Measurements from ENCODE around the gene TMEM117.
"Not testable (repeated sequence)": the region's sequence is repeated elsewhere in the genome, so short reads cannot be mapped to it uniquely, and the experiment has no call there.

Gene TMEM117

DNA sequence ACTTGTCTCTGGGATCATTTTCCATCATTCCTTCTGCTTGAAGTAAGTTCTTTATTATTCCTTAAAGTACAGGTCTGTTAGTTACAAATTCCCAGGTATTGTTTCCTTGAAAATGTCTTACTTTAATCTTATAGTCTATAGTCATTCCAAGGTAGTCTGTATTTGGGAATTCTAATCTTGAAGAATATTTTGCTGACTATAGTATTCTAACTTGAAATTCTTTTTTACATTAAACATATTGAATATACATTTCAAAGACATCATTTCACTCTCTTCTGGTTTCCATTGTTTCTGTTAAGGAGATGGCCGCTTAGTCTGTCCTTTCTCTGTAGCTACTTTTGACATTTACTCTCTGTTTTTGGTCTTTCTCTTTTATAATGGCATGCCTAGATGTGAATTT lies 399.8 kb downstream of the TMEM117 start:
- DNase-seq, result no peak

DNA sequence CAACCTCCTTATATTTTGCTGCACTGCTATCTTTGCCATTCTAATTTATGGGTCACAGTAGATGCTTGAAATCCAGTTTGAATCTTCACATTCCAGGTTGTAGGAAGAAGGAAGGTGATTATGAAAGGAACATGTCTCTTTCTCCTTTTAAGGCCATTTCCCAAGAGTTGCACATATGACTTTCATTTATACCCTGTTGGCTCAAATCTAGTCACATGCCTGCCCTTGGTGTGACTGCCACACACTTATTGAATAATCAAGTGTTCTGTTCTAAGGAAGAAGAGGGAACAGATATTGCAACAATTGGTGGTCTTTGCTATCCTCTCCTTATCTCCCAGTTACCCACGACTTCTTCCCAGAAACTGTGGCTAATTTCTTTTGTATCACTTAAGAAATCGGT lies 404.3 kb downstream of the TMEM117 start:
- DNase-seq, result no peak

DNA sequence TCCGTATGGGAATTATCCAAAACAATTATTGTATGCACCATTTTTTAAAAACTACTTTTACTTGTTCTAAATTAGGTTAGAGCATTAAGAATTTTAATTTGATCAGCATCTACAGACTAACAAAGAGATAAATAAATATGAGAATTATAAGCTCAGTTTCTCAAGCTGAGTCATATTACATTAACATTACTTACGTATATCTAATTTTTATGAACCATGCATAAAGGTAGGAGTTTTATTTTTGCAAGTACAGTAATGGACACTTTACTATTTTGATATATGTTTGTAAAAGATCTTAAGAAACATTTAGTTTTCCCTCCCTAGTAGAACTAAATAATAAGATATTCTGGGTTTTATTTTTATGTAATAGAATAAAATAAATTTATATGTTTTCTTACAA lies 410.1 kb downstream of the TMEM117 start:
- no peak for DNase-seq

DNA sequence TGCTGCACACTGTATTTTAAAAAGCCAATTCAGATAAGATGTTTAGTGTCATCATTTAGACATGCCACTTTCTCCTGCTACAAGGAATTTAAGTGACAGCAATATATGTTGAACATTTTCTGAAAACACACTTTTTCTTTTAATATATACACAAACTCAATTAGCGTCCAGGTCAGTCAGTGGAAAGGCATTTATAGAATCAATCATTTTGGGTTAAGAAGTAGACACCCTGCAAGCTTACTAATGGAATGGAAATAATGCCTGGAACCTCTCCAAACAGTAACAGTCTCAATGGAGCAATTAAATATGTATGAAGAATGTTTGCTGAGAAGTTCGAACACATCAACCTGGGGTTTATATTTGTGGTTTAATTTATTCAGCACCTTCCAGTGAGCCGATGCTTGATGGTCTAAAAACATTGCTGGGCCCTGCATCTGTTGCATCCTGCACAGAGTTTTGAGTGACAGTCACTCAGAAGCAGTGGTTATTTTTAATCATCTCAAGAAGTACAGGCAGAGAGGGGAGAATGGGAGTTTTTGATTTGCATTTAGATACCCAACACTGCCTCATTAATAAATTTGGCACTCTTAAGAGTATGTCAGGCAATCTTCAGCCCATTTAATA lies 410.7 kb downstream of the TMEM117 start:
- no peak for DNase-seq

DNA sequence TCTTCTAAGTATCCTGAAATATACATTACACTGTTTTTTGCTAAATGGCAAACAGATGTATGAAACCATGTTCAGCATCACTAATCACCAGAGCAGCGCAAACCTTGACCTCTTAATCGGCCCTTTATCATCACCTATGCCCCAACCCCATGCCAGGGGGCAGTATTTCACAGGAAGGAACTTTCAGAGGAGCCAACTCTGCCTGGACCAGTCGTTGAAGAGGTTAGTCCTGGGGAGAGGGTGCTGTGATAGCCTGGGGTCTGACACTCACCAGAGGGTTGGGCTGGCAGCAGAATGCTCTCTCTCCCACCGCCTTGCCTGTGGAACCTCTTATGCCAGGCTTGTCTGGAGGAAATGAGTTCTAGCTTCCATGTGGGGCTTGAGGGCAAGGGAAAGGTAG lies 411.7 kb downstream of the TMEM117 start:
- no peak for DNase-seq

DNA sequence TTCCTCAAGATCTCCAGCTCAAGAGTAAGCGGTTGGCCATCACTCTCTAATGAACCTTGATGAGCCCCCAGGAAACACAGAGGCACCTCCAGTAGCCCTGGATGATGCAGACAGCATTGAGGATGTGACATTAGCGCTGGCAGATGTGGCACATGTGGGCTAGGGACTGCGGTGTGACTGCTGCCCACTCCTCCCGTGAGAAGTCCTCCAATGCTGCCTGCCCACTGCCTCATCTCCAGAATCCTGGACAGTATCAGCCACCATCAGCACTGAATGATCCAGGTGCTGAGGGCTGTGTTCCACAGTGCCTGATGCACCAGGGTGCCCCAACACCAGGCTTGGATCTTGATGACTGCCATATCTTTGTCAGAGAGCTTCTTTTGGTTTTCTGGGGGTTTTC lies 412.6 kb downstream of the TMEM117 start:
- DNase-seq, result no peak

DNA sequence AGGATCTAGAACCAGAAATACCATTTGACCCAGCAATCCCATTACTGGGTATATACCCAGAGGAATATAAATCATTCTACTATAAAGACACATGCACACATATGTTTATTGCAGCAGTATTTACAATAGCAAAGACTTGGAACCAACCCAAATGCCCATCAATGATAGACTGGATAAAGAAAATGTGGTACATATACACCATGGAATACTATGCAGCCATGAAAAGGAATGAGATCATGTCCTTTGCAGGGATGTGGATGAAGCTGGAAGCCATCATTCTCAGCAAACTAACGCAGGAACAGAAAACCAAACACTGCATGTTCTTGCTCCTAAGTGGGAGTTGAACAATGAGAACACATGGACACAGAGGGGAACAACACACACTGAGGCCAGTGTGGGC lies 414.6 kb downstream of the TMEM117 start:
- DNase-seq, result not testable (repeated sequence)

DNA sequence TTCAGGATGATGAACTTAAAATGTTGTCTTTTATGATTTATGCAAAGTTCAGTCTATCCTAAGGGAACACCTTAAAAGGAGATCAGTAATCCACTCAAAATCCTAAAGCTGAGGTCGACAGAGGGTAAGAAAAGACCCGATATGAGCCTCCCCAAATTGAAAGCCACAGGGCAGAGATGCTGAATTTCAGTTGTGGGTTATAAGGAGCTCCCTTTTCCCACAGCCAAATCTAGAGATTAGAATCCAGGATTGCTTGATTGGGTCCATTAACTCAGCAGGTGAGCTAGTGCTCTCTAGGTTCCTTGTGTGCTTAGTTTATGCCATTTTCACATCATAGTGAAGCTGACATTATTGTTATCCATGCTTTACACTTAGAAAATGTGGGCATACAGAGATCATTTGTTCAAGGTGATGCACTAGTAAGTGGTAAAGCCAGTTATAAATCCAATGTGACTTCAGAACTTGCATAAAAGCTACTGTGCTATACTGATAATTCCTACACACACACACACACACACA lies 417.5 kb downstream of the TMEM117 start:
- DNase-seq, result no peak

DNA sequence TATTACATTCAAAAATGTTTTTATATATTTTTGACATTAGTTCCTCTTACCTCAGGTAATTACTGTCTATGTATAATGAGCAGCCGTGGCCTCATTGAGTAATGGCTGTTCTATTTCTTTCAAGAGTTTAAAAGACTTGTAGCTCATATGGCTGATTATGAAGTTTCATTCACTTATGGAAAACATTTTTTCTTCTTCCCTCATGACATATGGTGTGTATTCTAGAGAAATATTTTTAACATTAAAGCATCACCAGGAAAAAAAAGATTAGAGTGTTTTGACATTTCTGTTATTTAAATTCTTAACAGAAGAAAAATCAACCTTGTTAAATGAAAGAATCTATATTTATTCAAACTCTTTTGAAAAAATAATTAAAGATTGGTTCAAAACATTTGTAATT lies 422.4 kb downstream of the TMEM117 start:
- no peak for DNase-seq

DNA sequence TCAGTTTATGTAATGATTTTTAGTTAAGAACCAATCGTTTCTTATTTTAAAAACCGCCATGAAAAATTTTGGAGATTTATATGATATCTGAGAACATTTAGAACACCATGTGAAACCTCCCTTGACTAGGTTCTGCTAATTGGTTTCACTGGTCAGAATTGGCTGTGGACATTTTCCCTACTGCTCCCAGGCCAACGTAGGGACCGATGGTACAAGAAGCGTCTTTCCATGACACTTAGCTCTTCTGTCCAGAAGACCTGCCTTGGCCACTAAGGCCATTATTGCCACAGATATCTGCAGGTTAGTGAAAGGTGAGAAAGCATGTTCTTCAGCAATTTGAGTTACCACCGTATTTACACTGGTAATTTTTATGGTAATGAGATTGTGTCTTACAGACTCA lies 424.0 kb downstream of the TMEM117 start:
- no peak for DNase-seq

DNA sequence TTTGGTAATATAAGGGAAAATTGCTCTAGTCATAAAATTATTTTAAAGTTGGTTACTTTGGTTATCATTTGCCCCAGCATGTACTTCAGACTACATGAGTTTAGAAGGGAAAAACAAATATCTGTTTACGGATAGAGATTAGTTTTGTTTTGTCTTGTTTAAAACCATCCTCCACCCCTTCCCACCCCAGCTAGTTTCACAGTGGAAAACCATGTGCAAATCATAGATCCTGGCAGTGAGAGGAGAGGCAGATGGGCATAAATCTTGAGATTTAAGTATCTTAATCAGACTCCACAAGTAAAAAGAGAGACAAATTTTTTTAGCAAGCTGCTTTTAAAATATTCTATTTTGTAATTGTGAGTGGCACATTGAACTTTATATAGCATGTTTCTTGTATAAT lies 424.7 kb downstream of the TMEM117 start:
- DNase-seq, result no peak

DNA sequence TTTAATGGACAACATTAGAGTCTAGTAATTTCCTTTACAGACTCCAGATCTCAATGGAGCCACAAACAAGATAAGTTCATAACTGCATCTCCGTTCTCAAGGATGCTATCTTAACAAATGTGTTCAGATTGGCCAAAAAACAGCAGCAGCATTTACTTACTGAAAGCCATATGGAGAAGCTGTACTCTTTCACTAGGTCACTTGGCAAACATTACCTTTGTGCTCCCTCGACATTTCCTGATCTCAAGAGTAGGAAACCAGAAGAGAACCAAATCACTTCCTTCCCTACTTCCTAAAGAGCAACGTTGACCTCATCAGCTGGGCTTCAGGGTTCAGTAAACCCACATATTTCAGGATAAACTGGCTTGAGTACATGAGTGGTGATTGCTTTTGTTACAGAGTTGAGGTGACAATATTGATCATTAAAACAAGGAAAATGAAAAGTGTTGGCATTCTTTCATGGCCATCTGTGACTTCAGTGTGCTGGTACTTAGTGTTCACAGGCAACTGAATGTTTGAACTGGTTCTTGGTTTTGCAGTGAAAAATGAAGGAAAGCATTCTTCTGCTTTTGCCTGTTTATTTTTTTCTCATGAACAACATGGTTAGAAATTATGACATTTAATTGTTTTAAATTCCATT lies 449.6 kb downstream of the TMEM117 start:
- no peak for DNase-seq

DNA sequence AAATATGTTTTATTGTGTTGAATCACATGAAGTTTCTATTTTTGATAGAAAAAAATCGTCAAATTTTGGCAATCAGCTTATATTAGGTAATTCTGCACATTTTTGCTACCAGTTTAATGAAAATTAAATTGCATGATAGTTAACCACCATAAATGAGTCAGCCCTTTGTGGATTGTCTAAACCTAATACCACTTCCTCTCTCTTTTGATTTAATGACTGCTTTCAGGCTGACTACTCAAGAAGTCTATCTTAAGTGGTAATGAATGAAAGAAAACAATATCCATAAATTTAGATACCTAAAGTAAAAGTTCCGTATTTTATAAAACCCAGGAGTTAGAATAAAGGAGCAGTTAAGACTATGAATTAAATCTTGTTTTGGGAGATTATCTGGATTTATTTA lies 450.5 kb downstream of the TMEM117 start:
- no peak for DNase-seq

DNA sequence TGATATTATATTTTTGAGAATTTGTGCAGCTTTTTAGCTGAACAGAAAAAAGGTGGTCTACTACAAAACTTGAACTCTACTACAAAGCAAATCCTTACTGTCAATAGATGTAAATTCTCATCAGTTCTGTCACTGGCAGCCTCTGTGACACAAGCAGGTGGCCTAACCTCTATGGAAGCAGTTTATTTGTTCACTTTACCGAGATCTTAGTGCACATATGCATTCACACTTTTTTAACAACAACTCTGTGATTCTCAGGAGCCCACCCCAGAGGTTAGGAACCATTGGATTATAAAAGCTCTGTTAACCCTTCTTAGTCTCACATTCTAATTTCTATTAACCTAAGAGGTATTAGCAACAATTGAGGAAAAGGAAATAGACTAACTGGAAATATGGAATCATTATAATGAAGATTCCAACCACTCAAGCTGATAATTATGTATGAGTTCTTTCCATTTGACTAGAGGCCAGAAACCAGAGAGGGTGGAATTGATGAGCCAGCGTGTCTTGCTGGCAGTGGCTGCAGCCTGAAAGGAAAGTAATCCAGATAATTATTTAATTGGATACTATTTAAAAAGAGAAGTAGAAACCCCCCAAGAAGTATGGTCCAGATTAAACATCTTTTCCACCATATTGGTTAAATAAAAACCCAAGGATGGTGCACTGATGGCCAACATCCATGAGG lies 451.1 kb downstream of the TMEM117 start:
- no peak for DNase-seq

DNA sequence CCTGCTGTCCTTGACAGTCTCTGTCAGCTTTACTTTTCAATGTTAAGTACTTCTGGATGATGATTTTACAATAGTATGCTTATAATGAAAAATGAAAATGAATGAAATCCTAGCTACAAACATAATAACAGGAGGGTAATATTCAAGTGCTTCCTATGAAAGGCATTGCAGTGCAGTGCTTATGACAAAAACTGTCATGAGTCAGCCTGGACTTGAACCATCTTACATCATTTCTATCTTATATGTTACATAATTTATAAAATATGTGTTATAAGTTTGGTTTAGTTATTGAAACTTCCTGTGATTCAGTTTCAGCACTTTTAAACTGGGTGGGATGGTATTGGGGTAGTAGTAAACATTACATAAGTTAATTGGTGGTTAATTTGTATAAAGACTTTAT lies 451.7 kb downstream of the TMEM117 start:
- DNase-seq, result no peak

DNA sequence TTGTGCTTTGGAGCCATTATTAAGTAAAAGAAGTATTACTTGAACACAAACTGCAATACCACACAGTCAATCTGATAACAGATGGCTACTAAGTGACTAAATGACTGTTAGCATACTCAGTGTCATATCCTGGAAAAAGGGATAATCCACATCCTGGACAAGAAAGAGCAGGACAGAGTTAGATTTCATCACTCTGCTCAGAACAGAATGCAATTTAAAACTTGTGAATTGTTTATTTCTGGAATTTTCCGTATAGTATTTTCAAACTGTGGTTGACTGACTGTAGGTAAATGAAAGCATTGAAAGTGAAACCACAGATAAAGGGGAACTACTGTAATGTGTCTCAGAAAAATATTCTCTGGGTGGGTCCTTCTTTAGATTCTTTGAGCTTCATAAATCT lies 458.8 kb downstream of the TMEM117 start:
- DNase-seq, result no peak

DNA sequence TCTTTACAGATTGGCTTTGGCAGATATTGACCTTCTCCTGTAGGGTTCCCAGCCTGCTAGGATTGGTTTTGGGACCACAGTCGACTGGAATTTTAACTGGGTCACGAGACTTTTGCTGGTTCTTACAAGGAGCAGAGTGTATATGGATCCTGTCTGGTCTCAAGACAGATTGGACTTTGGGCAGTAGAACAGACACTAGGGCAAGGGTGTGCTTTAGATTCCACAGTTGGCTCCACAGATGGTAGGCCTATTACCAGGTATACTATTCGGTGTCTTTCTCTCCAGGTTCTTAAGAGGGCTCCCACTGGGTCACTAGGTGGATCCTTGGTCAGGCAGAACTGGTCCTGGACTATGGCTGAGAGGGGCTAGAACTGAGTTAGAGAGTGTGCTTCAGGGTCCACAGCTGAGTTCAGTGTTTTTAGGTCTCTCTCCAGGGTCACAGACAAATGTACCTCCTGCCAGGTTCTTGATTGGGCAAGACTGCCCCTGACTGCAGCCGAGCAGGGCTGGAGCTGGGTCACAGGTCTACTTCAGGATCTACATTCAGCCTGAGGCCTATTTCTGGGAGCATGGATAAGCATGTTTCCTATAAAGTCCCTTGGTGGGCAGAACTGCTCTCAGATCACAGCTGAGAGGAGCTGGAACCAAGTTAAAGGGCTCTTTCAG lies 460.2 kb downstream of the TMEM117 start:
- DNase-seq, result no peak

DNA sequence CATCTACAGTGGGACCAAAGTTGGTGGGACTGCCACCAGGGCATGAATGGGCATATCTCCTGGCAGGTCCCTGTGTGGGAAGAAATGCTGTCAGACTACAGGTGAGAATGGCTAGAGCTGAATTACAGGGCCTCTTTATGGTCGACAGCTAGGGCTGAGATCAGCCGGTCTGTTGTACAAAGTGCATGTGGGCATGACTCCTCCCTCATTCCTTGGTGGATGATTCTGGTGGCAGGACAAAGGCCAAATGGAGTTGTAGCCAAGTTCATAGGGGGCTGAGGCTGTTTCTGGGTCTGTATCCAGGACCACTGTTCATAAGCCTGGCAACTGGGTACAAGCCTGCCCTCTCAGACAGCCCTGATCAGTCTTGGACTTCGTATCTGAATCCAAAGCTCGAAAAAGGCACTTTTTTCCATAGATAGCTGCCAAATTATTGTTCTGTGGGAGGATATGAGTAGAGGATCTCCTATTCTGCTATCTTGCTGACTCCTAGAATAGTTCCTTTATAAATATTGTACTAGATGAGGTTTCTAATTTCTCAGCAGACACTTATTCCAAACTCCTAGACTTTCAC lies 460.8 kb downstream of the TMEM117 start:
- no peak for DNase-seq

DNA sequence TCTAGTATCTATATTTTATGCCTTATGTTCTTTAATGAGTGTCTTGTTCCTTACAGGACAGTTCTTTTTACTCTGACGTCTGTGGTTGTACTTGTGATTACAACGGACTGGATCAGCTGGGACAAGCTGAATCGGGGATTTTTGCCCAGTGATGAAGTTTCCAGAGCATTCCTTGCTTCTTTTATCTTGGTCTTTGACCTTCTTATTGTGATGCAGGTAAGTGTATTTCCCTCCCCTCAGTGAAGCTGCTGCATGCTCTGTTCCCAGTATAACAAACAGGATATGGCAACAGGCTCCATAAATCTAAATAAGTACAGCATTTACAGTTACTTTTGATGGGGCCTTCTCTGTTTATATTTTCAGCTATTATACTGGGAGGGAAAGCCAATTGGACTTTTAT lies 463.6 kb downstream of the TMEM117 start:
- no peak for DNase-seq

DNA sequence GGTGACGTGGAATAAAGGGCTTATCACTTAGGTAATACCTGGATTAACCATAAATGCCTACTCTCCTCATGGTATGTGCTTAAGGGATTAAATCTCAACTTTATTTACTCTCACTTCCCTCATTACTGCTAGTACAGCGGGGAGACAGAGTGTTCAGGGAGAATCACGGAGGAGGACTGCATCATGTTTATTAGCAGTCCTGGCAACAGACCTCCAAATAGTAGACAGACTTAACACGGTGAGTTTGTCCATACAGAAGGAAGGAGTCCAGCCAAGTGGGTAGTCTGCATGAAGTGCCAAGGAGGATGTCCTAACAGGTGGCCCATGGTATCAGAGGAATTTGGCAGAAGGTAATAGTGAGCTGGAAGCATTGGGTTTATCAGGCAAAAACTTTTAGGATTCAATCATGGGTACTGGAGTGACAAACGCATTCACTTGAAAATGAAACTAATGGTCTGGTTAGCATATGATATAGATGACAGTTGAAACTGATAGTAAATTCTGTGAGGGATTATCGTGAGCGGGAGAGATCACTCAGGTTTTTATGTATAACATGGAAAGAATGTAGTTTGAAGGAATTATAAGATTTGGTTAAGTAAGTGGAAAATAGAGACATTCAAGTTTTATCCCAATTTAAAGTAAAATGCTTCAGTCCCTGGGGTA lies 471.8 kb downstream of the TMEM117 start:
- no peak for DNase-seq

DNA sequence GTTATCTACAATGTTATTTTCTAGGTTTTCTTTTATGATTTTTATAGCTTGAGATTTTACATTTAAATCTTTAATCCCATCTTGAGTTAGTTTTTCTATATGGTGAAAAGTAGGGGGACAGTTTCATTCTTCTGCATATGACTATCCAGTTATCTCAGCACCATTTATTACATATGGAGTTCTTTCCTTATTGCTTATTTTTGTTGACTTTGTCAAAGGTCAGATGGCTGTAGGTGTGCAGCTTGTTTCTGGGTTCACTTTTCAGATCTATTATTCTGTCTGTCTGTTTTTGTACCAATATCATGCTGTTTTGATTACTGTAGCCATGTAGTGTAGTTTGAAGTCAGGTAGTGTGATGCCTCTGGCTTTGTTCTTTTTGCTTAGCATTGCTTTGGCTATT lies 477.3 kb downstream of the TMEM117 start:
- no peak for DNase-seq

DNA sequence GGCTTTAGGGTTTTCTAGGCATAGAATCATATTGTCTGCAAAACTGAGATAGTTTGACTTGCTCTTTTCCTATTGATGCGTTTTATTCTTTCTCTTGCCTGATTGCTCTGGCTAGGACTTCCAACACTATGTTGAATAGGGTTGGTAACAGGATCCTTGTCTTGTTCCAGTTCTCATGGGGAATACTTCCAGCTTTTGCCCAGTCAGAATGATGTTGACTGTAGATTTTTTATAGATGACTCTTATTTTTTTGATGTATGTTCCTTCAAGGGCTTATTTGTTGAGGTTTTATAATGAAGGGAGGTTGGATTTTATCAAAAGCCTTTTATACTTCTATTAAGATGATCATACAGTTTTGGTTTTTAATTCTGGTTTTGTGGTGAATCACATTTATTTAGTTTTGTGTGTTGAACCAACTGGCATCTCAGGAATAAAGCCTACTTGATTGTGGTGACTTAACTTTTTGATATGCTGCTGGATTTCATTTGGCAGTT lies 478.2 kb downstream of the TMEM117 start:
- DNase-seq, result no peak

DNA sequence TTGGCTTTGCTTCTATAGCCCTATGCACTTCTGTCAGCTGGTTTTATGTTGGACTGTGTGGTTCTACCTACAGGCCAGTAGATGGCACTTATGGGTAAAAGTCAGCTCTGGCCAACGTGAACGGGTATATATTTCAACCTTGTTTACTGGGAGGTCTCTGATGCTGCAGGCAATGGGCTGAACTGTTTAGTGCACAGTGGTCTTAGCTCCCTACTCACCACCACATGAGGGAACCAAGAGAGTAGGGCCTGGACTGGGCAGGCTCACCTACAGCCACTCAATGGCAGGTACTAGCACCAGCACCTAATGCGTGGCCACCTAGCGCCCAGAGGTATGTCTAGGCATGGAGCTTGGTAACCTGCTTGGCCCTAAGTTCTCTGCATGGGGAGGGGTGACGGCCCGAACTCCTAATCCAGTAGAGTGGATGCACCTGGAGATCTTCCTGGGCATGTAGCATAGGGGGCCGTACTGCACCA lies 481.8 kb downstream of the TMEM117 start:
- DNase-seq, result no peak
